ENCODE data around the gene PHF20. TPM values are rescaled to one million over a fixed set of nuclear protein-coding genes. Genes with fewer than 3 reads are reported as not detected.
"Not testable (repeated sequence)": the region's sequence is repeated elsewhere in the genome, so short reads cannot be mapped to it uniquely, and the experiment has no call there.

Gene PHF20
- total and polyA plus RNA-seq, 3 donors from 2014 or later = 59.8 to 108 (median 76.1) TPM

DNA sequence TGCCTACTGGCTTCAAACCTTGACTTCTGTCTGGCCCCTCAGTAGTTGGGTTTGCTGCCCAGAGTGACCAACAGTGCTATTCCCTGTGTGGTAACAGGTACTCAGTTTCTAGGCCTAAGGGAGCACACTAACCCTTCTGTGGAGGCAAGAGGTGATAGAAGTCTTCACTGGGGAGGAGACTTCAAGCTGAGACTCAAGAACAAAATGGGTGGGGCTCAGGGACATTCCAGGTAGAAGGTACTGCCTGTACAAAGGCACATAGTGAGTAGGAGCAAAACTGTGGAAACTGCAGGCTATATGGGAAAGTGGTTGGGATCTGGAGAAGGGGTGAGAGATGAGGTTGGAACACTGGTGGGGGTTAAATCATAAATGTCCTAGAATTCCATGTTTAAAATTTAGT, 184.8 kb downstream of the PHF20 start:
- H3K4me1 ChIP-seq = peaks cover 19% of the 10 kb centered on the region
- intact Hi-C loops (cut with DNase I; ENCODE audit: low total_unique reads) = no loop called here
- no peaks in the 10 kb centered on the region for H3K36me3 ChIP-seq (ENCODE audit: low read depth, missing control alignments)
- H3K27me3 ChIP-seq = no peaks in the 10 kb centered on the region
- no peak for TF ChIP-seq POLR2A (IDR thresholded peaks at IDR 0.05)
- TF ChIP-seq, protein P1, sequence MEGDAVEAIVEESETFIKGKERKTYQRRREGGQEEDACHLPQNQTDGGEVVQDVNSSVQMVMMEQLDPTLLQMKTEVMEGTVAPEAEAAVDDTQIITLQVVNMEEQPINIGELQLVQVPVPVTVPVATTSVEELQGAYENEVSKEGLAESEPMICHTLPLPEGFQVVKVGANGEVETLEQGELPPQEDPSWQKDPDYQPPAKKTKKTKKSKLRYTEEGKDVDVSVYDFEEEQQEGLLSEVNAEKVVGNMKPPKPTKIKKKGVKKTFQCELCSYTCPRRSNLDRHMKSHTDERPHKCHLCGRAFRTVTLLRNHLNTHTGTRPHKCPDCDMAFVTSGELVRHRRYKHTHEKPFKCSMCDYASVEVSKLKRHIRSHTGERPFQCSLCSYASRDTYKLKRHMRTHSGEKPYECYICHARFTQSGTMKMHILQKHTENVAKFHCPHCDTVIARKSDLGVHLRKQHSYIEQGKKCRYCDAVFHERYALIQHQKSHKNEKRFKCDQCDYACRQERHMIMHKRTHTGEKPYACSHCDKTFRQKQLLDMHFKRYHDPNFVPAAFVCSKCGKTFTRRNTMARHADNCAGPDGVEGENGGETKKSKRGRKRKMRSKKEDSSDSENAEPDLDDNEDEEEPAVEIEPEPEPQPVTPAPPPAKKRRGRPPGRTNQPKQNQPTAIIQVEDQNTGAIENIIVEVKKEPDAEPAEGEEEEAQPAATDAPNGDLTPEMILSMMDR (IDR thresholded peaks at IDR 0.05) = no peak
- no peaks in the 10 kb centered on the region for H3K9me3 ChIP-seq
- DNase-seq = no peak
- H3K27ac ChIP-seq = no peak overlapping the region
- no peak overlapping the region for H3K4me3 ChIP-seq

DNA sequence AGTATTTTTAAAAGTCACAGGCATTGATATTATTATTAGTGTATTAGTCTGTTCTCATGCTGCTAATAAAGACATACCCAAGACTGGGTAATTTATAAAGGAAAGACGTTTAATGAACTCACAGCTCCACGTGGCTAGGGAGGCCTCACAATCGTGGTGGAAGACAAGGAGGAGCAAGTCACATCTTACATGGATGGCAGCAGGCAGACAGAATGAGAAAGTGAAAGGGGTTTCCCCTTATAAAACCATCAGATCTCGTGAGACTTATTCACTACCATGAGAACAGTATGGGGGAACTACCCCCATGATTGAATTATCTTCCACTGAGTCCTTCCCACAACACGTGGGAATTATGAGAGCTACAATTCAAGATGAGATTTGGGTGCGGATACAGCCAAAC, 187.5 kb downstream of the PHF20 start:
- H3K4me3 ChIP-seq; DNase-seq; H3K4me1 ChIP-seq; H3K9me3 ChIP-seq; H3K27me3 ChIP-seq; H3K36me3 ChIP-seq (ENCODE audit: low read depth, missing control alignments); intact Hi-C loops (cut with DNase I; ENCODE audit: low total_unique reads); H3K27ac ChIP-seq: not testable (repeated sequence)
- 88 to 90% methylated on average over 6 of the region's 6 CpGs for WGBS, 2 donors

DNA sequence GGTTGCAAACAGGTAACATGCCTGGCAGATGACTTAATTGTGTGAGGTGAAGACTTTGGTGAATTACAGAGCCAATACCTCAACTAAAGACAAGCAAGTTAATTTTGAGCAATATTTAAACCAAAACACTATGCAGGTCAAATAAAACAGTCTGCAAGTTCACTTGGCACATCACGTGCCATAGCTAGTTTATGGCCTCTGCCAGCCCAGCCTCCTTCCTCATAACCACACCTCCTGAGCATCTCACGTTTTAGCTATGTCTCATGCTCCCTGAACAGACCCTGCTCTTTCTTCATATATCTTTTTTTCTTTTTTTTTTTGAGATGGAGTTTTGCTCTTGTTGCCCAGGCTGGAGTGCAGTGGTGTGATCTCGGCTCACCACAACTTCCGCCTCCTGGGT, 192.1 kb downstream of the PHF20 start:
- WGBS, 2 donors = 85 to 86% methylated on average over 4 of the region's 4 CpGs
- H3K36me3 ChIP-seq (ENCODE audit: low read depth, missing control alignments) = no peaks in the 10 kb centered on the region

DNA sequence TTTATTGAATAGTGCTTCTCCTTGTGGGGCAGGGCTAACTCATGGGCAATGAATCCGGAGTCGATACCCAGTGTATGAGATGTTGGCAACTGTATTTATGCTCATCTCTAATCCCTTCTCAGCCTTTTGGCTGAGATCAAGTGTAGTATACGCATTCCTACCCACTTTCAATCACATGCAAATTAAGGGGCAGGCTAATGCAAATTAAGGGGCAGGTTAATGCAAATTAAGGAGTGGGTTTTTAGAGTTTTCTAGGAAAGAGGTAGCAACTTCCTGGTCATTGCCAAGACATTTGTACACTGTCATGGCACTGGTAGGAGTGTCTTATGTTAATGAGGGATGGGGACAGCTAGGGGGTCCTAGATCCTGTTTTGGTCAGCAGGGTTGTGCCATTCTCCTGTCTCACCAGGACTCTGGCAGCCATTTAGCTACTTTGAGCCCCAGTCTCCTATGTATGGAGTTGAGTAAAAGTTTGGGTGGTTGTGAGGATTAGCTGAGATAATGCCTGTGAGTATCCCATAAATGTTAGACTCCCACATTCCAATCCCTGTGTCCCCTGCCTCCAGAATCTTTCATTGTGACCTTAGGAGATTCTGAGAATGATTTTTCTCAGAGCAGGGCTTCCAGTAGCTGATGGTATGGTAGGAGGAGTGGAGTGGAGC, 196.3 kb downstream of the PHF20 start, which contains the start of gene CNBD2:
CNBD2 (plus strand) TSS at position 612 of the 662 bp plus-strand sequence. CDS start 173 bp downstream, outside the sequence.
- H3K27ac ChIP-seq = no peak within 1 kb of the TSS
- intact Hi-C loops (cut with DNase I; ENCODE audit: low total_unique reads) = no loop called here
- TF ChIP-seq POLR2A (IDR thresholded peaks at IDR 0.05) = no peak
- TF ChIP-seq, protein P1 (IDR thresholded peaks at IDR 0.05) = no peak

More for the DNA sequence above, 192.1 kb downstream of the PHF20 start:
- Histone ChIP-seq H3K4me3 (no peak overlapping the region), H3K27ac (no peak overlapping the region), H3K27me3 (no peaks in the 10 kb centered on the region), H3K9me3 (no peaks in the 10 kb centered on the region), H3K4me1 (no peaks in the 10 kb centered on the region)
- TF ChIP-seq, protein P1 (IDR thresholded peaks at IDR 0.05) = no peak
- no peak for TF ChIP-seq POLR2A (IDR thresholded peaks at IDR 0.05)
- DNase-seq = no peak
- intact Hi-C loops (cut with DNase I; ENCODE audit: low total_unique reads) = no loop called here

DNA sequence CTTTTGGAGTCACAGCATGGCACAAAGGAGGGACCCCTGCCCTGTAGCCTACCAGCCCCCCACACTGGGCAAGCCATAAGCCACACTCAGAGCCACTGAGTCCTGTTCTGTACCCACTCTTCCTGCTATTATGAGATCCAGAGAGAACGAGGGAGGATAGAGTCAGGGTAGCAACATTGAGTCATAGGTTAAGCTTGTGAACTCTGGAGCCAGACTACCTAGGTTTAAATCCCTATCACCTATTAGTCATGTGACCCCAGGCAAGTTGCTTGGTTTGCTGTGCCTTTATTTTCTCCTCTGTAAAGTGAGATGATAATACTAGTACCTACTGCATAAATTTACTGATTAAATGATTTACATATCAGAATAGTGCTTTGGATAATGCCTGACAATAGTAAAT, 197.1 kb downstream of the PHF20 start:
- no peaks in the 10 kb centered on the region for H3K4me1 ChIP-seq
- no peaks in the 10 kb centered on the region for H3K36me3 ChIP-seq (ENCODE audit: low read depth, missing control alignments)
- DNase-seq = no peak
- H3K27ac ChIP-seq = no peak overlapping the region
- 83% methylated on average over 1 of the region's 1 CpG for WGBS, 2 donors
- no peak overlapping the region for H3K4me3 ChIP-seq
- no peaks in the 10 kb centered on the region for H3K27me3 ChIP-seq
- no peaks in the 10 kb centered on the region for H3K9me3 ChIP-seq
- intact Hi-C loops (cut with DNase I; ENCODE audit: low total_unique reads) = no loop called here
- no peak for TF ChIP-seq POLR2A (IDR thresholded peaks at IDR 0.05)
- TF ChIP-seq, protein P1 (IDR thresholded peaks at IDR 0.05) = no peak

More for the DNA sequence above, 196.3 kb downstream of the PHF20 start, which contains the start of gene CNBD2:
- DNase-seq = no peak
- Histone ChIP-seq H3K4me1 (no peaks in the 10 kb centered on the region), H3K36me3 (ENCODE audit: low read depth, missing control alignments) (no peaks in the 10 kb centered on the region), H3K27me3 (no peaks in the 10 kb centered on the region), H3K4me3 (no peak within 1 kb of the TSS), H3K9me3 (no peaks in the 10 kb centered on the region)
- WGBS, 2 donors = 94 to 98% methylated on average over 3 of the region's 3 CpGs
